Measurements from ENCODE around the gene ORC5. TPM values are rescaled to one million over a fixed set of nuclear protein-coding genes. Genes with fewer than 3 reads are reported as not detected.

ORC5 gene
- total RNA-seq, 1 experiment from 2014 or later = 25.9 TPM

GRCh38 chr7:104198673-104199278, 9.0 kb downstream of the ORC5 start:
- peaks cover 71 to 76% (median 73%) of the 10 kb centered on the region in 3 experiments for H3K36me3 Mint-ChIP-seq (ENCODE audit: insufficient read depth in 1 of 3, low read depth in 3 of 3)
- no peaks in the 10 kb centered on the region for H3K9me3 ChIP-seq (ENCODE audit: control insufficient read depth, low read depth, low read length)
- peaks cover 13 to 21% of the 10 kb centered on the region in 2 experiments for H3K9me3 Mint-ChIP-seq

More at GRCh38 chr7:104198673-104199278, 9.0 kb downstream of the ORC5 start:
- Histone ChIP-seq H2BK12ac (ENCODE audit: insufficient read length, low read depth, low read length) (no peak overlapping the region), H2AFZ (ENCODE audit: low read length) (no peak overlapping the region), H3K23ac (ENCODE audit: insufficient read length, low read depth, low read length) (no peak overlapping the region), H3K56ac (ENCODE audit: insufficient read length, low read depth, low read length) (no peak overlapping the region), H3K18ac (ENCODE audit: insufficient read length, low read depth, low read length) (no peak overlapping the region), H3K4me1 (ENCODE audit: insufficient read depth, low read length) (no peaks in the 10 kb centered on the region), H2BK5ac (ENCODE audit: insufficient read length, low read length) (no peak overlapping the region), H3K27me3 (ENCODE audit: insufficient read depth, low read length) (no peaks in the 10 kb centered on the region), H3K79me2 (ENCODE audit: insufficient read depth, low read length) (no peaks in the 10 kb centered on the region; the same call in 1 of the 2 replicates), H2BK20ac (ENCODE audit: low read depth, low read length, poor library complexity, severe bottlenecking) (no peak overlapping the region), H3T11ph (ENCODE audit: low read length) (no peak overlapping the region), H2BK120ac (ENCODE audit: low read depth, low read length, poor library complexity, severe bottlenecking) (no peak overlapping the region), H3K14ac (ENCODE audit: insufficient read depth, low read length) (no peak overlapping the region), H3K79me1 (ENCODE audit: insufficient read depth, low read depth, low read length, poor library complexity, severe bottlenecking) (no peaks in the 10 kb centered on the region), H4K20me1 (ENCODE audit: control insufficient read depth, insufficient read depth, insufficient read length) (no peaks in the 10 kb centered on the region), H3K4ac (ENCODE audit: low read depth, low read length) (no peak overlapping the region), H3K9ac (ENCODE audit: extremely low read depth, insufficient read length, low read length) (no peak overlapping the region), H4K5ac (ENCODE audit: insufficient read length, low read depth, low read length) (no peak overlapping the region), H4K91ac (ENCODE audit: insufficient read length, low read depth, low read length) (no peak overlapping the region), H2AK5ac (ENCODE audit: insufficient read length, low read length) (no peak overlapping the region), H2BK15ac (ENCODE audit: low read depth, low read length) (no peak overlapping the region), H3K27ac (ENCODE audit: insufficient read length, low read depth, low read length) (no peak overlapping the region), H4K8ac (replicated peaks; ENCODE audit: insufficient read length, low read depth, low read length) (no peak overlapping the region), H3K4me2 (ENCODE audit: insufficient read depth, insufficient read length, low read length) (no peak overlapping the region), H3K23me2 (ENCODE audit: insufficient read length, low read depth, low read length, poor library complexity, severe bottlenecking) (no peaks in the 10 kb centered on the region)
- no CpG with 5 or more reads among the region's 6 CpGs for WGBS (ENCODE audit: extremely low coverage, insufficient read length, low lambda C conversion rate)
- Mint-ChIP-seq H3K4me1 (no peaks in the 10 kb centered on the region), H3K27ac (no peak overlapping the region), H3K27me3 (ENCODE audit: low read depth) (no peaks in the 10 kb centered on the region), H3K4me3 (no peak overlapping the region)
- no peak for TF ChIP-seq CTCF (conservative IDR thresholded peaks at IDR 0.05)
- no peak for DNase-seq
